Nephron progenitor cell (in vitro differentiated cells): ENCODE measurements around the gene EXOC6B.

Experiments
- DNase-seq: peaks from one replicate; pipeline ENCODE4 v3.0.0; 2021
- H3K27ac Mint-ChIP-seq: 2 replicates; pipeline ENCODE4 v1.8.0; 2021; ENCODE audit warnings: mild to moderate bottlenecking, moderate library complexity, mixed read lengths
- H3K27me3 Mint-ChIP-seq: 2 replicates; pipeline ENCODE4 v1.8.0; 2021; ENCODE audit warnings: mild to moderate bottlenecking, low read depth, mixed read lengths; ENCODE audit not compliant: poor library complexity
- H3K36me3 Mint-ChIP-seq: 2 replicates; pipeline ENCODE4 v1.8.0; 2021; ENCODE audit warnings: low read depth, mixed read lengths
- H3K4me1 Mint-ChIP-seq: 2 replicates; pipeline ENCODE4 v1.8.0; 2021; ENCODE audit warnings: mixed read lengths
- H3K4me3 Mint-ChIP-seq: 2 replicates; pipeline ENCODE4 v1.8.0; 2021; ENCODE audit warnings: mild to moderate bottlenecking, moderate library complexity, mixed read lengths
- H3K9me3 Mint-ChIP-seq: 2 replicates; pipeline ENCODE4 v1.8.0; 2021; ENCODE audit warnings: mild to moderate bottlenecking, moderate library complexity, mixed read lengths
- CTCF ChIP-seq: fragments of 200-600 bp; sonication (generic); IDR thresholded peaks from 2 replicates; pipeline ENCODE4 v1.5.0; 2021; ENCODE audit warnings: antibody characterized with exemption

Gene EXOC6B

GRCh38 chr2:72150861-72151356 is 674.9 kb downstream of the EXOC6B start:
- no peaks in the 10 kb centered on the region for H3K36me3 Mint-ChIP-seq
- peaks cover 88% of the 10 kb centered on the region for H3K27me3 Mint-ChIP-seq
- no peak overlapping the region for H3K4me3 Mint-ChIP-seq
- H3K9me3 Mint-ChIP-seq, result peaks cover 6% of the 10 kb centered on the region
- TF ChIP-seq CTCF, result no peak
- no peak overlapping the region for H3K27ac Mint-ChIP-seq
- peaks cover 35% of the 10 kb centered on the region for H3K4me1 Mint-ChIP-seq
- no peak for DNase-seq

- Mint-ChIP-seq H3K27ac (no peak overlapping the region), H3K27me3 (peaks cover 90% of the 10 kb centered on the region), H3K4me1 (peaks cover 40% of the 10 kb centered on the region), H3K36me3 (no peaks in the 10 kb centered on the region), H3K9me3 (peaks cover 6% of the 10 kb centered on the region), H3K4me3 (peak overlapping the region; percentile 70)
- TF ChIP-seq CTCF, result peak; percentile 77
- peak; percentile 89 for DNase-seq
Observed at GRCh38 chr2:72150157-72150860, 675.5 kb downstream of the EXOC6B start.

- H3K36me3 Mint-ChIP-seq, result no peaks in the 10 kb centered on the region
- peaks cover 91% of the 10 kb centered on the region for H3K27me3 Mint-ChIP-seq
- no peak overlapping the region for H3K27ac Mint-ChIP-seq
- H3K4me3 Mint-ChIP-seq, result peak overlapping the region; percentile 70
- DNase-seq, result no peak
- peaks cover 6% of the 10 kb centered on the region for H3K9me3 Mint-ChIP-seq
- no peak for TF ChIP-seq CTCF
- H3K4me1 Mint-ChIP-seq, result peaks cover 44% of the 10 kb centered on the region
Observed at GRCh38 chr2:72149556-72150156, 676.2 kb downstream of the EXOC6B start.

GRCh38 chr2:72148837-72149555 is 676.8 kb downstream of the EXOC6B start:
- Mint-ChIP-seq H3K4me1 (peaks cover 46% of the 10 kb centered on the region), H3K4me3 (peak overlapping the region; percentile 83), H3K36me3 (no peaks in the 10 kb centered on the region), H3K27me3 (peaks cover 95% of the 10 kb centered on the region), H3K27ac (no peak overlapping the region), H3K9me3 (peaks cover 6% of the 10 kb centered on the region)
- TF ChIP-seq CTCF, result no peak
- peak; percentile 63 for DNase-seq

GRCh38 chr2:72148003-72148836 is 677.6 kb downstream of the EXOC6B start:
- Mint-ChIP-seq H3K9me3 (peaks cover 6% of the 10 kb centered on the region), H3K36me3 (no peaks in the 10 kb centered on the region), H3K4me1 (peaks cover 52% of the 10 kb centered on the region), H3K27ac (no peak overlapping the region), H3K27me3 (peaks cover 97% of the 10 kb centered on the region), H3K4me3 (peak overlapping the region; percentile 83)
- peak; percentile 39 for DNase-seq
- no peak for TF ChIP-seq CTCF
